GM23338 (cell line): ENCODE results near the gene ALDH1A2.

ENCODE experiments used
- CREB1 ChIP-seq: fragments of 250-450 bp; sonication (Bioruptor Pico); IDR thresholded peaks from 2 replicates; pipeline ENCODE4 v1.5.0; 2020; ENCODE audit warnings: low read depth, mild to moderate bottlenecking, moderate library complexity
- EZH2 ChIP-seq: fragments of 200-600 bp; sonication (generic); IDR thresholded peaks from one replicate; pipeline ENCODE4 v1.8.0; 2017; ENCODE audit warnings: antibody characterized with exemption, mild to moderate bottlenecking, low read depth; ENCODE audit not compliant: unreplicated experiment
- EZH2phosphoT487 ChIP-seq: fragments of 200-600 bp; sonication (generic); IDR thresholded peaks from one replicate; pipeline ENCODE4 v1.8.1; 2018; ENCODE audit warnings: antibody characterized with exemption; ENCODE audit not compliant: unreplicated experiment
- JUNB ChIP-seq: IDR thresholded peaks from one replicate; pipeline ENCODE4 v1.6.1; 2016; ENCODE audit warnings: antibody characterized with exemption; ENCODE audit not compliant: unreplicated experiment
- NANOG ChIP-seq: IDR thresholded peaks from 2 replicates; pipeline ENCODE4 v1.6.1; 2016; ENCODE audit warnings: antibody characterized with exemption, borderline replicate concordance
- POLR2AphosphoS5 ChIP-seq: IDR thresholded peaks from 2 replicates; pipeline ENCODE4 v1.6.1; 2016; ENCODE audit warnings: antibody characterized with exemption, low read depth
- STAT1 ChIP-seq: IDR thresholded peaks from one replicate; pipeline ENCODE4 v1.6.1; 2016; ENCODE audit warnings: antibody characterized with exemption; ENCODE audit not compliant: unreplicated experiment
- ZNF114 ChIP-seq: fragments of 250-450 bp; sonication (Bioruptor Pico); IDR thresholded peaks from 2 replicates; pipeline ENCODE4 v1.5.0; 2020; ENCODE audit warnings: mild to moderate bottlenecking, moderate library complexity
- ZNF331 ChIP-seq: fragments of 250-450 bp; sonication (Bioruptor Pico); IDR thresholded peaks from 2 replicates; pipeline ENCODE4 v1.5.0; 2020; ENCODE audit warnings: low read depth, mild to moderate bottlenecking, moderate library complexity
- TF ChIP-seq, protein P1 (sequence below), 2 experiments: fragments of 200-600 bp in 1 of 2; sonication (generic) in 1 of 2; conservative IDR thresholded peaks; 2 replicates each; pipeline versions ENCODE4 v1.5.1 to v1.6.1; 2016 to 2017; ENCODE audit warnings: antibody characterized with exemption in 2 of 2, low read depth in 2 of 2, mild to moderate bottlenecking in 2 of 2, moderate library complexity in 1 of 2
- TF ChIP-seq, protein P2 (sequence below): IDR thresholded peaks from one replicate; pipeline ENCODE4 v1.6.1; 2018; ENCODE audit warnings: antibody characterized with exemption; ENCODE audit not compliant: unreplicated experiment
- TF ChIP-seq, protein P3 (sequence below): IDR thresholded peaks from 2 replicates; pipeline ENCODE4 v1.6.1; 2016; ENCODE audit warnings: antibody characterized with exemption

DNA sequence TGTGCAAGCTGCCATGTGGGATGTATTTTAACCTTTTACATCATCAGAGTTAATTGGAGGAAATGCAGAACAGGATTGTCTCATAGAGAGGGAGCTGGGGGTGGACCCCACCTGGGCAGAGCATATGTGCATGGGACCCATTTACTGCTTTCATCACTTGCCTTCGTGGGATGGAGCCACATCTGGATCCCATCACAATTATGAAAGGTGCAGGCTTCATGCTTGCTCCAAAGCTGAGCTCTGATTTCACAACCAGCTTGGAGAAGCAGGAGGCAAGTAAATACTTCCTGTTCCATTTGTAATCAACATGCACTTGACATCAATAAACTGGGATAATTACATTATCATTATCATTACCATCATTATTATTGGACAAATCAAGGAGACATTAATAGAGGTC, 161.9 kb downstream of the ALDH1A2 start:
- TF ChIP-seq CREB1 (no peak), POLR2AphosphoS5 (no peak), EZH2phosphoT487 (no peak), EZH2 (no peak), JUNB (no peak), NANOG (no peak), STAT1 (no peak), ZNF331 (no peak), ZNF114 (CRISPR knock-in tag) (no peak)
- TF ChIP-seq, protein P1, sequence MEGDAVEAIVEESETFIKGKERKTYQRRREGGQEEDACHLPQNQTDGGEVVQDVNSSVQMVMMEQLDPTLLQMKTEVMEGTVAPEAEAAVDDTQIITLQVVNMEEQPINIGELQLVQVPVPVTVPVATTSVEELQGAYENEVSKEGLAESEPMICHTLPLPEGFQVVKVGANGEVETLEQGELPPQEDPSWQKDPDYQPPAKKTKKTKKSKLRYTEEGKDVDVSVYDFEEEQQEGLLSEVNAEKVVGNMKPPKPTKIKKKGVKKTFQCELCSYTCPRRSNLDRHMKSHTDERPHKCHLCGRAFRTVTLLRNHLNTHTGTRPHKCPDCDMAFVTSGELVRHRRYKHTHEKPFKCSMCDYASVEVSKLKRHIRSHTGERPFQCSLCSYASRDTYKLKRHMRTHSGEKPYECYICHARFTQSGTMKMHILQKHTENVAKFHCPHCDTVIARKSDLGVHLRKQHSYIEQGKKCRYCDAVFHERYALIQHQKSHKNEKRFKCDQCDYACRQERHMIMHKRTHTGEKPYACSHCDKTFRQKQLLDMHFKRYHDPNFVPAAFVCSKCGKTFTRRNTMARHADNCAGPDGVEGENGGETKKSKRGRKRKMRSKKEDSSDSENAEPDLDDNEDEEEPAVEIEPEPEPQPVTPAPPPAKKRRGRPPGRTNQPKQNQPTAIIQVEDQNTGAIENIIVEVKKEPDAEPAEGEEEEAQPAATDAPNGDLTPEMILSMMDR (conservative IDR thresholded peaks at IDR 0.05; ENCODE audit: low read depth in 2 of 2) = no peak
- TF ChIP-seq, protein P2, sequence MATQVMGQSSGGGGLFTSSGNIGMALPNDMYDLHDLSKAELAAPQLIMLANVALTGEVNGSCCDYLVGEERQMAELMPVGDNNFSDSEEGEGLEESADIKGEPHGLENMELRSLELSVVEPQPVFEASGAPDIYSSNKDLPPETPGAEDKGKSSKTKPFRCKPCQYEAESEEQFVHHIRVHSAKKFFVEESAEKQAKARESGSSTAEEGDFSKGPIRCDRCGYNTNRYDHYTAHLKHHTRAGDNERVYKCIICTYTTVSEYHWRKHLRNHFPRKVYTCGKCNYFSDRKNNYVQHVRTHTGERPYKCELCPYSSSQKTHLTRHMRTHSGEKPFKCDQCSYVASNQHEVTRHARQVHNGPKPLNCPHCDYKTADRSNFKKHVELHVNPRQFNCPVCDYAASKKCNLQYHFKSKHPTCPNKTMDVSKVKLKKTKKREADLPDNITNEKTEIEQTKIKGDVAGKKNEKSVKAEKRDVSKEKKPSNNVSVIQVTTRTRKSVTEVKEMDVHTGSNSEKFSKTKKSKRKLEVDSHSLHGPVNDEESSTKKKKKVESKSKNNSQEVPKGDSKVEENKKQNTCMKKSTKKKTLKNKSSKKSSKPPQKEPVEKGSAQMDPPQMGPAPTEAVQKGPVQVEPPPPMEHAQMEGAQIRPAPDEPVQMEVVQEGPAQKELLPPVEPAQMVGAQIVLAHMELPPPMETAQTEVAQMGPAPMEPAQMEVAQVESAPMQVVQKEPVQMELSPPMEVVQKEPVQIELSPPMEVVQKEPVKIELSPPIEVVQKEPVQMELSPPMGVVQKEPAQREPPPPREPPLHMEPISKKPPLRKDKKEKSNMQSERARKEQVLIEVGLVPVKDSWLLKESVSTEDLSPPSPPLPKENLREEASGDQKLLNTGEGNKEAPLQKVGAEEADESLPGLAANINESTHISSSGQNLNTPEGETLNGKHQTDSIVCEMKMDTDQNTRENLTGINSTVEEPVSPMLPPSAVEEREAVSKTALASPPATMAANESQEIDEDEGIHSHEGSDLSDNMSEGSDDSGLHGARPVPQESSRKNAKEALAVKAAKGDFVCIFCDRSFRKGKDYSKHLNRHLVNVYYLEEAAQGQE = no peak
- TF ChIP-seq, protein P3, sequence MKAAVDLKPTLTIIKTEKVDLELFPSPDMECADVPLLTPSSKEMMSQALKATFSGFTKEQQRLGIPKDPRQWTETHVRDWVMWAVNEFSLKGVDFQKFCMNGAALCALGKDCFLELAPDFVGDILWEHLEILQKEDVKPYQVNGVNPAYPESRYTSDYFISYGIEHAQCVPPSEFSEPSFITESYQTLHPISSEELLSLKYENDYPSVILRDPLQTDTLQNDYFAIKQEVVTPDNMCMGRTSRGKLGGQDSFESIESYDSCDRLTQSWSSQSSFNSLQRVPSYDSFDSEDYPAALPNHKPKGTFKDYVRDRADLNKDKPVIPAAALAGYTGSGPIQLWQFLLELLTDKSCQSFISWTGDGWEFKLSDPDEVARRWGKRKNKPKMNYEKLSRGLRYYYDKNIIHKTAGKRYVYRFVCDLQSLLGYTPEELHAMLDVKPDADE = no peak
